IPS-NIHi7 (cell line): Measurements from ENCODE around the gene CHST3.
A peak's percentile ranks its signal among the peaks of the same experiment; 100 is the strongest.
"Not testable (repeated sequence)": the region's sequence is repeated elsewhere in the genome, so short reads cannot be mapped to it uniquely, and the experiment has no call there.

Experiments
- DNase-seq: peaks from one replicate; pipeline ENCODE4 v3.0.0; 2012; ENCODE audit warnings: mixed read lengths; ENCODE audit errors: extremely low spot score

The CHST3 gene

GRCh38 chr10:71964098-71964742 lies at the start of gene CHST3:
TSS of gene CHST3 (plus strand) at chr10:71964395. CDS start at chr10:72005843, 41,448 bp downstream.
- DNase-seq = peak; percentile 61

GRCh38 chr10:71916827-71917226 lies 47.4 kb upstream of the CHST3 start:
- no peak for DNase-seq

DNA sequence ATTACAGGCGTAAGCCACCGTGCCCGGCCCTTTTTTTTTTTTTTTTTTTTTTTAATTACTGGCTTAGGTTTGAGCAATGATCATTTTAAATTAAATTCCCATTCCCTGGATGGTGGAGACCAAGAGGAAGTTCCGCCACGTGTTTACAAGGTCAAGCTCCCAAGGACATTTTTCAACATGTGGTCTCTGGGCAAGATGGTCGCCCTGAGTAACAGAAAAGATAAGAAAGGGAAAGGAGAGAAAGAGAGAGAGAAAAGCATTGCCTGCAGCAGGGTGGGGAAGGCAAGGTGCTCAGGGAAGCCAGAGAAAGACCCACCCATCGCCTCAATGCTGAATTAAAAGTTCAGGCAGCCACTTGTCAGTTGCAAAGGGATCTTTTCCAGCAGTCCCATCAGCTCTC lies 45.2 kb upstream of the CHST3 start:
- no peak for DNase-seq

DNA sequence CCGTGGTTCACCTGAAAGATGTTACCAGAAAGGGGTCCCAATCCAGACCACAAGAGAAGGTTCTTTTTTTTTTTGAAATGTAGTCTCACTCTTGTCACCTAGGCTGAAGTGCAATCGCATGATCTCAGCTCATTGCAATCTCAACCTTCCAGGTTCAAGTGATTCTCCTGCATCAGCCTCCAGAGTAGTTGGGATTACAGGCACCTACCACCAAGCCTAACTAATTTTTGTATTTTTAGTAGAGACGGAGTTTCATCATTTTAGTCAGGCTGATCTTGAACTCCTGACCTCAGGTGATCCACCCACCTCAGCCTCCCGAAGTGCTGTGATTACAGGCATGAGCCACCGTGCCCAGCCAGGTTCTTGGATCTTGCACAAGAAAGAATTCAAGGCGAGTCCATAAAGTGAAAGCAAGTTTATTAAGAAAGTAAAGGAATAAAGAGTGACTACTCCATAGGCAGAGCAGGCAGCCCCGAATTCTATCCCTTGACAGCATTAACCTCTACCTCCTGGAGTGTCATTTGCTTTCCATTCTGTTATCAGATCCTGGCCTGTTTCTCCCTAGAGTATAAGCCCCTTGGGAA lies 44.1 kb upstream of the CHST3 start:
- not testable (repeated sequence) for DNase-seq

DNA sequence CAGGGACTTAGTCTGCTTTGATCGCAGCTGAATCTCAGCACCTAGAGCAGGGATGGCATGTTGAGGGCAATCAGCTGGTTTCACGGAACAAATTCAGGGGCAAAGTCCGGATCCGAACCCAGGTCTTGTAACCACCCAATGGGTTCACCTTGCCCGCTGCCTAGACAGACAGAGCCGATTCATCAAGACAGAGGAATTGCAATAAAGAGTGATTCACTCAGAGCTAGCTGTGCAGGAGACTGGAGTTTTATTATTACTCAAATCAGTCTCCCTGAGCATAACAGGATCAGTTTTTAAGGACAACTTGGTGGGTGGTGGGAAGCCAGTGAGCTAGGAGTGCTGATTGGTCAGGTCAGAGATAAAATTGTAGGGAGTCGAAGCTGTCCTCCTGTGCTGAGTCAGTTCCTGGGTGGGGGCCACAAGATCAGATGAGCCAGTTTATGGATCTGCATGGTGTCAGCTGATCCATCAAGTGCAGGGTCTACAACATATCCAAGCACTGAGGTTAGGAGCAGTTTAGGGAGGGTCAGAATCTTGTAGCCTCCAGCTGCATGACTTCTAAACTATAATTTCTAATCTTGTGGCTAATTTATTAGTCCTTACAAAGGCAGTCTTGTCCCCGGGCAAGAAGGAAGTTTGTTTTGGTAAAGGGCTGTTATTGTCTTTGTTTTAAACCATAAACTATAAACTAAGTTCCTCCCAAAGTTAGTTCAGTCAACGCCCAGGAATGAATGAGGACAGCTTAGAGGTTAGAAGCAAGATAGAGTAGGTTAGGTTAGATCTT lies 43.5 kb upstream of the CHST3 start:
- DNase-seq = no peak

- no peak for DNase-seq
Measured at GRCh38 chr10:71921324-71922027, 42.7 kb upstream of the CHST3 start.

- DNase-seq = peak; percentile 37
Measured at GRCh38 chr10:71923138-71923692, 41.0 kb upstream of the CHST3 start.

GRCh38 chr10:71924771-71925170 lies 39.4 kb upstream of the CHST3 start:
- DNase-seq = no peak

DNA sequence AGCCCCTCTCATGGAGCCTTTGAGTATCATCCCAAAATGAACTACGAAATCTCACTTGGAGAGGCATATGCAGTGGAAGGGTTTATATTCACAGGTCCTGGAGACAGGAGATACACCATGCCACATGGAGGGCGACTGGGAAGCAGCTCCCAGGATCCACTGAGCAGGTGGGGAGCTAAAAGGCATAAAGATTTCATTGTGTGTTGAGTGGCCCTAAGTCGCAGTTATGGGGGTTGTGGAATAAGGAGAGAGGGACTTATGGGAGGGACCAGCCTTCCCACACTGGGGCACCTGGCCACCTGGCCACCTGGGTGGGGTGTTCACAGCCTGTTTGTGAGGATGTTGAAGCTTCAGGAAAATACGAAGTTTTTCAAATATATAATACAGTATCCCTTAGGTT lies 37.0 kb upstream of the CHST3 start:
- DNase-seq = no peak

DNA sequence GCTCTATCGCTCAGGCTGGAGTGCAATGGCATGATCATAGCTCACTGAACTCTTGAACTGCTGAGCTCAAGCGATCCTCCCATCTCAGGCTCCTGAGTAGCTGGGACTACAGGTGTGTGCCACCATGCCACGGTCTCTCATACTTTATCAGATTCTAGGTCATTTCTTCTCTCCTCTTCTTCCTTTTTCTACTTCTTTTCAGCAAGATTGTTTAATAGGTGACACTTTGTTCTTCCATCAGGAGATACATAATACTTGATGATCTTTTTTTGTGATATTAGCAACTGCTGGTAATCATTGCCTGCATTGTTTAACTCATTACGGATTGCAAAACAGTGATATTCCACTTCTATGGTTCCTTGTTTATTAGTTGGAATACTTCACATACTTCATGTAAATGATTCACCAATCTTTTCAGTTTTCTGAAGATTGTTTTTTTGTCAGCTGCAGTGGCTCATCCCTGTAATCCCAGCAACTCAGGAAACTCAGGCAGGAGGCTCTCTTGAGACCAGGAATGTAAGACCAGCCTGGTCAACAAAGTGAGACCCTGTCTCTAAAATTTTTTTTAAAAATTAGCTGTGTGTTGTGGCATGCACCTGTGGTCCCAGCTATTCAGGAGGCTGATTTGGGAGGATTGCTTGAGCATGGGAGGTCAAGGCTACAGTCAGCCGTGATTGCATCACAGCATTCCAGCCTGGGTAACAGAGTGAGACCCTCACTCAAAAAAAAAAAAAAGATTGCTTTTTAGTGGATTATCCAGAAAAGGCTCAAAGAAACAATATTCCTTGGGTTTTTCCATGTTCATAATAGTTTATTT lies 36.2 kb upstream of the CHST3 start:
- DNase-seq = no peak

DNA sequence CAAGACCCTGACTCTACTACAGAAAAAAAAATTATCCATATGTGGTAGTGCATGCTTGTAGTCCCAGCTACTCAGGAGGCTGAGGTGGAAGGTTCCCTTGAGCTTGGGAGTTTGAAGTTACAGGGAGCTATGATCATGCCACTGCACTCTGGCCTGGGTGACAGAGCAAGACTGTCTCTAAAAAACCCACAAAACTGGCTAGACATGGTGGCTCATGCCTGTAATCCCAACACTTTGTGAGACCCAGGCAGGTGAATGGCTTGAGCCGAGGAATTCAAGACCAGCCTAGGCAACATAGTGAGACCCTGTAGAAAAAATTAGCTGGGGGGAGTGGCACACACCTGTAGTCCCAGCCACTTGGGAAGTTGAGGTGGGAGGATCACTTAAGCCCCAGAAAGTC lies 32.9 kb upstream of the CHST3 start:
- DNase-seq = no peak

DNA sequence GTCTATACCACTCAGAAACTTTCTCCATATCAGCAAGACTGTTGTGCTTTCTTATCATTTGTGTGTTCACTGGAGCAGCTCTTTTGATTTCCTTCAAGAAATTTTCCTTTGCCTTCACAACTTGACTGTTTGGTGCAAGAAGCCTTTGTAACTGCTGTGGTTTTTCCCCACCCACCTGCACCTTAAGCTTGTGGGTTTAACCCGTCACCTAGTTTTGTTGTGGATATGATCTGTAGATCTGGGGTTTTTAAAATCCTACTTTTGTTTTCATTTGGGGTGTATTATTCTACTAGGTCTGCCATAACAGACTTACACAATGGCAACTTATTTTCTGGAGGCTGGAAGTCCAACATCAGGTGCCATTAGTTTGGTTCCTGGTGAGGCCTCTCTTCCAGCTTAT lies 30.5 kb upstream of the CHST3 start:
- DNase-seq = no peak

DNA sequence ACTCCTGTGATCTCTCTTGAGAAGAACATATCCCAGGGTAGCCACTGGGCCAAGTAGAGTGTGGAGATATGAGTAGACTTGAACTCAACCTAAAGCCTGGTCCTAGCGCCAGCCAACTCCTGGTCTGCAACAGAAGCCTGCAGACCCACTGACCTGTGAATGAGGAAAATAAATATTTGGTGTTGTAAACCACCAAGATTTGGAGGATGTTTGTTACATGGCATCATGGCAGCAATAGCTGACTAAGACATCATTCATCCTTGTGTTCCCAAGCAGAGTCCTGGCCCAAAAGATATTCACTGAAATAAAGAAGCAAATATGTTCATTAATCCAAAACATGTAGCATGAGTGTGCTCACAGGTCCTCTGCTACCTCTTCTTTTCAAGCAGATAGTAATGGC lies 26.0 kb upstream of the CHST3 start:
- DNase-seq = no peak

GRCh38 chr10:71939304-71939703 lies 24.9 kb upstream of the CHST3 start:
- DNase-seq = no peak

GRCh38 chr10:71939861-71940474 lies 24.2 kb upstream of the CHST3 start:
- DNase-seq = no peak

- DNase-seq = no peak
Measured at GRCh38 chr10:71940752-71941151, 23.4 kb upstream of the CHST3 start.

DNA sequence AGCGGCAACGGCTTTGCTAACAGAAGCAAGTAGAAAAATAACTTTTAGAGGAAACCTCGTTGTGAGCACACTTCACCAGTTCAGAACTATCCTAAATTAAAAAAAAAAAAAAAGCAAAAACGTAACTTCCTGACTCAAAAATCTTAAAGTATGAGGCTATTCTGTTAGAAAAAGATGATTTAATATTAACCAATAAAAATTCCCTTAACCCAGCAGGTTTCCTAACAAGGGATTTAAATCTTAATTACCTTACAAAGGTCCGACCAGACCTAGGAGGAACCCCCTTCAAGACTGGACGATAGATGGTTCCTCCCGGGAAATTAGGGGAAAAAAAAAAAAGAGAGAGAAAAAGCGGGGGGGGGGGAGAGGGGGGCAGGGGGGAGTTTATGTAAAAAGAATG lies 22.9 kb upstream of the CHST3 start:
- DNase-seq = no peak

- DNase-seq = no peak
Measured at GRCh38 chr10:71945819-71946474, 18.2 kb upstream of the CHST3 start.

DNA sequence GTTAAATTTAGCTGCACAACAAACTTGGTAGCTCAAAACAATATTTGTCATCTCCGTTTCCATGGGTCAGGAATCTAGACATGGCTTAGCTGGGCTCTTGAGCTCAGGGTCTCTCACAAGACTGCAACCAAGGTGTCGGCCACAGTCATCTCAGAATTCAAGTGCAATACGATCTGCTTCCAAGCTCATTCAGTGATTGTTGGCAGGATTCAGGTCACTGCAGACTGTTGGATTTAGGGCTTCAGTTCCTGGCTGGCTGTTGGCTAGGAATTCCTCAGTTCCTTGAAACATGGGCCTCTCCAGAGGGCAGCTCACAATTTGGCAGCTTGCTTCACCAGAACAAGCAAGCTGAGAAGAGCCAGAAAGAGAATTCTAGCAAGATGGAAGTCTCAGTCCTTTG lies 17.5 kb upstream of the CHST3 start:
- DNase-seq = no peak

- no peak for DNase-seq
Measured at GRCh38 chr10:71948496-71949067, 15.6 kb upstream of the CHST3 start.
